Activated CD8-positive, alpha-beta memory T cell treated with anti-CD3 and anti-CD28 coated beads for 36 hours (primary cell): ENCODE data around the gene FAM3A. TPM values are rescaled to one million over a fixed set of nuclear protein-coding genes. Genes with fewer than 3 reads are reported as not detected.

Source experiments
- total RNA-seq, 2 experiments: library from RNA; stranded (reverse); gene quantifications; one replicate each; pipeline ENCODE4 v1.2.3, GENCODE V29; 2021

The FAM3A gene
- total RNA-seq, 2 experiments from 2014 or later: 30.5 to 32.5 TPM

Other genes with a start within 250 kb of the FAM3A start
- not detected for gene TEX28, start 221.1 kb downstream of the FAM3A start, total RNA-seq
- under 1 TPM in 1 of 2 experiments, not detected in 1; 0.19 TPM for gene TKTL1, start 220.4 kb downstream of the FAM3A start, total RNA-seq
- gene FLNA, start 141.6 kb downstream of the FAM3A start, total RNA-seq: 1,000 to 10,000 TPM; 1,044 to 1,051 TPM
- gene EMD, start 136.9 kb downstream of the FAM3A start, total RNA-seq: 100 to 1,000 TPM; 108 to 109 TPM
- 1,000 to 10,000 TPM; 2,936 to 3,024 TPM for gene RPL10, start 117.9 kb downstream of the FAM3A start, total RNA-seq
- gene DNASE1L1, start 107.0 kb downstream of the FAM3A start, total RNA-seq: 10 to 100 TPM; 10.8 to 11.8 TPM
- gene TAFAZZIN, start 104.7 kb downstream of the FAM3A start, total RNA-seq: 10 to 100 TPM; 48.4 to 49.9 TPM
- 10 to 100 TPM; 38.5 to 39.6 TPM for gene ATP6AP1, start 87.6 kb downstream of the FAM3A start, total RNA-seq
- gene GDI1, start 79.1 kb downstream of the FAM3A start, total RNA-seq: 10 to 100 TPM; 87.0 to 97.3 TPM
- gene FAM50A, start 72.1 kb downstream of the FAM3A start, total RNA-seq: 10 to 100 TPM; 73.2 to 78.2 TPM
- 10 to 100 TPM; 32.8 to 38.4 TPM for gene PLXNA3, start 58.0 kb downstream of the FAM3A start, total RNA-seq
- gene LAGE3, start 37.0 kb downstream of the FAM3A start, total RNA-seq: 10 to 100 TPM; 64.7 to 64.9 TPM
- gene UBL4A, start 29.6 kb downstream of the FAM3A start, total RNA-seq: 10 to 100 TPM; 66.4 to 68.6 TPM
- gene SLC10A3, start 25.6 kb downstream of the FAM3A start, total RNA-seq: 10 to 100 TPM; 34.3 to 37.2 TPM
- gene G6PD, start 30.6 kb upstream of the FAM3A start, total RNA-seq: 100 to 1,000 TPM; 110 to 121 TPM
- gene IKBKG, start 31.4 kb upstream of the FAM3A start, total RNA-seq: 10 to 100 TPM; 32.1 to 33.5 TPM
- gene CTAG1A, start 68.9 kb upstream of the FAM3A start, total RNA-seq: not detected
- not detected for gene CTAG1B, start 103.0 kb upstream of the FAM3A start, total RNA-seq
- 10 to 100 TPM; 46.5 to 48.2 TPM for gene CTAG2, start 137.3 kb upstream of the FAM3A start, total RNA-seq
- gene GAB3, start 234.8 kb upstream of the FAM3A start, total RNA-seq: 1 to 10 TPM; 5.6 to 6.0 TPM
- gene DKC1, start 246.6 kb upstream of the FAM3A start, total RNA-seq: 100 to 1,000 TPM; 202 to 203 TPM